ENCODE data around the gene ARPP21.

ARPP21 gene

DNA sequence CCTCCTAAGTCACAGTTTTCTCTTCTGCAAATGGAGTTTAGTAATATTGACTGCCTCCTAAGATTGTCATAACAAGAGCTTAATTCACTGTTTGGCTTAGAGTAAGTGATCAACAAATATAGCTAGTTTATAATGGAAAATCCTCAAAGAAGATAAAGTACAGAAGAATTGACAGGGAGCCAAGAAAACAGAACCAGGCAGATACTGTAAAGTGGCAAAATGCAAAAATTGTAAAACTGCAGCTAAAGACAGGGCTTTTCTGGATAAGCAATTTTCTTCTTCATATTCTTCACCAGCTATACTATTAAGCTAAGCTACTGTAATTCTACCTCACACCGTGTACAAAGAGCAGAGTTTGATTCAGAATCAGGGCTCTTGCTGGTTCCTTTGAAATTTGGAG is 148.6 kb downstream of the ARPP21 start:
- H3K4me1 ChIP-seq (ENCODE audit: insufficient read depth, low read length, poor library complexity, severe bottlenecking), result no peaks in the 10 kb centered on the region
- H3K4me3 ChIP-seq (ENCODE audit: low read length, poor library complexity, severe bottlenecking), result no peak overlapping the region
- no peaks in the 10 kb centered on the region for H3K79me2 ChIP-seq (ENCODE audit: insufficient read depth, low read length)
- no peaks in the 10 kb centered on the region for H3K9me3 ChIP-seq (ENCODE audit: insufficient read depth, low read depth, low read length)
- H3K9me2 ChIP-seq (replicated peaks; ENCODE audit: low read depth, low read length), result no peaks in the 10 kb centered on the region
- H3F3A ChIP-seq (ENCODE audit: low read depth), result no peaks in the 10 kb centered on the region
- no peaks in the 10 kb centered on the region for H4K20me1 ChIP-seq (ENCODE audit: insufficient read depth, low read length, poor library complexity, severe bottlenecking)
- H3K4me2 ChIP-seq (ENCODE audit: low read depth, low read length, poor library complexity, severe bottlenecking), result no peak overlapping the region
- no peaks in the 10 kb centered on the region for H3K36me3 ChIP-seq (ENCODE audit: insufficient read depth, low read length)
- H3K9ac ChIP-seq (ENCODE audit: low read depth, low read length, poor library complexity, severe bottlenecking), result no peak overlapping the region
- no peak for TF ChIP-seq EZH2phosphoT487 (IDR thresholded peaks at IDR 0.05; ENCODE audit: borderline replicate concordance)
- no peak for TF ChIP-seq CTCF (conservative IDR thresholded peaks at IDR 0.05; ENCODE audit: low read length)
- H3K27me3 ChIP-seq (ENCODE audit: insufficient read depth, low read length, poor library complexity, severe bottlenecking), result no peaks in the 10 kb centered on the region
- H2AFZ ChIP-seq (ENCODE audit: low read length), result no peak overlapping the region

DNA sequence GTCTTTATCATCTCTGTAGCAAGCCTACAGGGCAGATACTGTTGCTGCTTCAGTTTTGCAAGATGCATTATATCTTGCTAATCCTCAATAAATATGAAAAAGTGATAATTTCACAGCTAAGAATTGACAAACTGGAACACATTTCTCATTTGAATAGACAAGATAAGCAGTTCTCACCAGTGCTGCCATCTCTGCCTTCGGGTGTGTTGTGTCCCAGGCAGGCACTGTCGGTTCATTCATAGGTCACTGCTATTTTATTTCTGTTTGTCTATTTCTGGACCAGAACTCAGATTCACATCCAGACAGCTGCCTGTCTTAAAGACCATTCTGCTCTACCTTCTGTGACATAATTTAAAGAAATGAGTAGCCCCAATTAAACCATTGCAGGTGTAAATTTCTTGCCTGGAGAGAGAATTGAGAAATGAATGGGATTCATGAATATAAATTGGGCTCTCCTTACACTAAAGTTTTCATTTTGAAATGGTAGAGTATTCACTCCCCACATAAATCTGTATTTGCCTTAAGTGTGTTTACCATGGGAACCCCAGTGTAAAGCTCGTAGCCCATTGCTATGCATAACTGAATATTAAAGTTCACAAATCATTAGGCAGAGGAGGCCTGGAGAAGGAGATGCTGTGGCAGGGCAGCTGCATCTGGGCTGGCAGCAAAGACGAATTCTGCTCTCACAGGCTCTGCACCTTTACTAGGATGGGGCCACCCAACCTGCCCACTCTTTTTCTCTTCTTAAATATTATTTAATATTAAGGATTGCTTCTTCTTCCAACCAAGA is 149.9 kb downstream of the ARPP21 start:
- Histone ChIP-seq H3F3A (ENCODE audit: low read depth) (no peaks in the 10 kb centered on the region), H3K9me2 (replicated peaks; ENCODE audit: low read depth, low read length) (no peaks in the 10 kb centered on the region), H3K4me3 (ENCODE audit: low read length, poor library complexity, severe bottlenecking) (no peak overlapping the region), H3K27me3 (ENCODE audit: insufficient read depth, low read length, poor library complexity, severe bottlenecking) (no peaks in the 10 kb centered on the region), H2AFZ (ENCODE audit: low read length) (no peak overlapping the region), H3K36me3 (ENCODE audit: insufficient read depth, low read length) (no peaks in the 10 kb centered on the region), H3K9me3 (ENCODE audit: insufficient read depth, low read depth, low read length) (no peaks in the 10 kb centered on the region), H3K9ac (ENCODE audit: low read depth, low read length, poor library complexity, severe bottlenecking) (no peak overlapping the region), H3K4me2 (ENCODE audit: low read depth, low read length, poor library complexity, severe bottlenecking) (no peak overlapping the region), H3K4me1 (ENCODE audit: insufficient read depth, low read length, poor library complexity, severe bottlenecking) (no peaks in the 10 kb centered on the region), H4K20me1 (ENCODE audit: insufficient read depth, low read length, poor library complexity, severe bottlenecking) (no peaks in the 10 kb centered on the region), H3K79me2 (ENCODE audit: insufficient read depth, low read length) (no peaks in the 10 kb centered on the region)
- TF ChIP-seq EZH2phosphoT487 (IDR thresholded peaks at IDR 0.05; ENCODE audit: borderline replicate concordance) (no peak), CTCF (conservative IDR thresholded peaks at IDR 0.05; ENCODE audit: low read length) (no peak)

- H3K4me1 ChIP-seq (ENCODE audit: insufficient read depth, low read length, poor library complexity, severe bottlenecking), result no peaks in the 10 kb centered on the region
- H3K79me2 ChIP-seq (ENCODE audit: insufficient read depth, low read length), result no peaks in the 10 kb centered on the region
- no peak overlapping the region for H3K4me2 ChIP-seq (ENCODE audit: low read depth, low read length, poor library complexity, severe bottlenecking)
- no peaks in the 10 kb centered on the region for H3K27me3 ChIP-seq (ENCODE audit: insufficient read depth, low read length, poor library complexity, severe bottlenecking)
- no peaks in the 10 kb centered on the region for H3K9me3 ChIP-seq (ENCODE audit: insufficient read depth, low read depth, low read length)
- no peak overlapping the region for H3K9ac ChIP-seq (ENCODE audit: low read depth, low read length, poor library complexity, severe bottlenecking)
- H2AFZ ChIP-seq (ENCODE audit: low read length), result no peak overlapping the region; the same call in 1 of the 2 replicates
- H4K20me1 ChIP-seq (ENCODE audit: insufficient read depth, low read length, poor library complexity, severe bottlenecking), result no peaks in the 10 kb centered on the region
- H3K9me2 ChIP-seq (replicated peaks; ENCODE audit: low read depth, low read length), result no peaks in the 10 kb centered on the region
- H3F3A ChIP-seq (ENCODE audit: low read depth), result no peaks in the 10 kb centered on the region
- H3K4me3 ChIP-seq (ENCODE audit: low read length, poor library complexity, severe bottlenecking), result no peak overlapping the region
- no peaks in the 10 kb centered on the region for H3K36me3 ChIP-seq (ENCODE audit: insufficient read depth, low read length)
- TF ChIP-seq CTCF (conservative IDR thresholded peaks at IDR 0.05; ENCODE audit: low read length) (no peak), EZH2phosphoT487 (IDR thresholded peaks at IDR 0.05; ENCODE audit: borderline replicate concordance) (no peak)
Measured at GRCh38 chr3:35790764-35791163, 151.4 kb downstream of the ARPP21 start.

All from Loucy (cell line).